ENCODE results near the gene APLP2. TPM values are rescaled to one million over a fixed set of nuclear protein-coding genes. Genes with fewer than 3 reads are reported as not detected.

APLP2 gene
- total and polyA plus RNA-seq, 4 donors = 235 to 532 (median 524) TPM

DNA sequence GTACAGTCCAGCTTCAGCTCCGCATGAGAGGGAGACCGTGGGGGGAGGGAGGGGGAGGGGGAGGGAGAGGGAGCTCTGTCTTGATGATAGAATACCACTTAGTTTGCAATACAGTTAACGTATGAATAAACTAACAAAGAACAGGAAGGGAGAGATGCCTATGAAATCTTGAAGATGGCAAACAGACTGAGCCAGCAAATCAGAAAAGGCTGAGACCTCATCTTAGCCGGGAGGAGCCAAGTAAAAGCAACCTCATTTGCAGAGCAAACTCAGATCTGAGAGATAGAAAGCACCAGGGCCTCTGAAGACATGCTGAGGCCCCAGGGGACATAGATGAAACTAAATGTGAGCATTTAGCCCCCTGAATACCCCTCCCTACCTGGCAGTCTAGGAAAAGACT lies 23.0 kb downstream of the APLP2 start:
- H3K4me1 ChIP-seq (ENCODE audit: control insufficient read depth in 5 of 5, insufficient read depth in 5 of 5, low read length in 5 of 5) = peaks cover 7 to 15% (median 7%) of the 10 kb centered on the region in 5 donors
- H3K27me3 ChIP-seq (ENCODE audit: control insufficient read depth in 3 of 3, insufficient read depth in 3 of 3, low read length in 2 of 3) = no peaks in the 10 kb centered on the region
- peaks cover 0 to 2% (median 0%) of the 10 kb centered on the region in 4 donors for H3K9me3 ChIP-seq (ENCODE audit: control insufficient read depth in 4 of 4, insufficient read depth in 3 of 4, low read length in 3 of 4)
- no peak for DNase-seq
- 76 to 81% methylated on average over 4 of the region's 4 CpGs for WGBS, 2 donors
- no peak overlapping the region for H3K27ac ChIP-seq (ENCODE audit: low read depth in 1 of 2, low read length in 1 of 2)
- no peak overlapping the region for H3K4me3 ChIP-seq
- H3K9ac ChIP-seq (ENCODE audit: insufficient read depth in 1 of 2, low read length in 2 of 2) = no peak overlapping the region
- no peaks in the 10 kb centered on the region for H3K36me3 ChIP-seq (ENCODE audit: control insufficient read depth in 4 of 4, insufficient read depth in 4 of 4, low read length in 4 of 4)
- ATAC-seq (ENCODE audit: insufficient read depth, low FRiP score) = no peak
- TF ChIP-seq, protein P1, sequence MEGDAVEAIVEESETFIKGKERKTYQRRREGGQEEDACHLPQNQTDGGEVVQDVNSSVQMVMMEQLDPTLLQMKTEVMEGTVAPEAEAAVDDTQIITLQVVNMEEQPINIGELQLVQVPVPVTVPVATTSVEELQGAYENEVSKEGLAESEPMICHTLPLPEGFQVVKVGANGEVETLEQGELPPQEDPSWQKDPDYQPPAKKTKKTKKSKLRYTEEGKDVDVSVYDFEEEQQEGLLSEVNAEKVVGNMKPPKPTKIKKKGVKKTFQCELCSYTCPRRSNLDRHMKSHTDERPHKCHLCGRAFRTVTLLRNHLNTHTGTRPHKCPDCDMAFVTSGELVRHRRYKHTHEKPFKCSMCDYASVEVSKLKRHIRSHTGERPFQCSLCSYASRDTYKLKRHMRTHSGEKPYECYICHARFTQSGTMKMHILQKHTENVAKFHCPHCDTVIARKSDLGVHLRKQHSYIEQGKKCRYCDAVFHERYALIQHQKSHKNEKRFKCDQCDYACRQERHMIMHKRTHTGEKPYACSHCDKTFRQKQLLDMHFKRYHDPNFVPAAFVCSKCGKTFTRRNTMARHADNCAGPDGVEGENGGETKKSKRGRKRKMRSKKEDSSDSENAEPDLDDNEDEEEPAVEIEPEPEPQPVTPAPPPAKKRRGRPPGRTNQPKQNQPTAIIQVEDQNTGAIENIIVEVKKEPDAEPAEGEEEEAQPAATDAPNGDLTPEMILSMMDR (IDR thresholded peaks at IDR 0.05; ENCODE audit: control extremely low read depth, extremely low read depth) = no peak

DNA sequence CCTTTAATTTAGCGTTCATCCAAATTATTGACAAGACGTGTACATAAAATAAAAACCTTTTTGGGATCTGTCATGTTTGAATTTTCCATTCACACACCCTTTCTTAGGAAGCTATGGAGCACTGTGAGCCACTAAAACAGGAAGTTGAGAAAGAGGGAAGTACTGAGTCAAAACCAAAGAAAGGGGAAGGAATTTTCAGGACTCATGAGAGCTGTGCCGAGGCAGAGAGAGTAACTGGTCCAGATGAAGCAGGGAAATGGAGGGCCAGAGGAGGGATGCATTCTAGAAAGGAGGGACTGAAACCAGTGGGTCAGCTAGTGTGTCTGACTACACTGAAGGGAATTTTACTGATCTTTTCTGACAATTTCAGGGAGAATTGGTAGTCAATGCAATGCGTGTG lies 24.9 kb downstream of the APLP2 start:
- Histone ChIP-seq H3K27me3 (ENCODE audit: control insufficient read depth in 3 of 3, insufficient read depth in 3 of 3, low read length in 2 of 3) (no peaks in the 10 kb centered on the region), H3K4me1 (ENCODE audit: control insufficient read depth in 5 of 5, insufficient read depth in 5 of 5, low read length in 5 of 5) (peaks cover 3 to 13% (median 9%) of the 10 kb centered on the region in 5 donors), H3K9ac (ENCODE audit: insufficient read depth in 1 of 2, low read length in 2 of 2) (no peak overlapping the region)

DNA sequence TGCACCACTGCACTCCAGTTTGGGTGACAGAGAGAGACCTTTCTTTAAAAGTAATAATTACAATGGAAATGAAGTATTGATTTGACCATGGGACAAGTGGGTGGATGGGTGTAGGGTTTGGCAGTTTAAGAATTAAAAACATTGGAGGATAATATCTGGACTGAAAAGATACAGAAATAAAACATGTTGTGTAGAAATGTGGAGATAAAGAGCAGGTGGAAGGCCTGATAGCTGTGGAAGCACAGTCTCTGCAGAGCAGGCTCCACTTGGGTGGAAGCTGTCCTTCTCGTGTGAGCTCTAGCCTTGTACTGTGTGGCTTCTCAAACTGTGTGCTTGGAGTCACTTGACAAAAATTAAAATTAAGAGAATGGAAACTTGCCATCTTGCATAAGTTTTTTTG lies 25.6 kb downstream of the APLP2 start:
- no peaks in the 10 kb centered on the region for H3K9me3 ChIP-seq (ENCODE audit: control insufficient read depth in 4 of 4, insufficient read depth in 3 of 4, low read length in 3 of 4)
- H3K27ac ChIP-seq (ENCODE audit: low read depth in 1 of 2, low read length in 1 of 2) = no peak overlapping the region
- no peaks in the 10 kb centered on the region for H3K36me3 ChIP-seq (ENCODE audit: control insufficient read depth in 4 of 4, insufficient read depth in 4 of 4, low read length in 4 of 4)
- no peak for ATAC-seq (ENCODE audit: insufficient read depth, low FRiP score)
- TF ChIP-seq, protein P1 (IDR thresholded peaks at IDR 0.05; ENCODE audit: control extremely low read depth, extremely low read depth) = no peak
- DNase-seq = no peak
- H3K9ac ChIP-seq (ENCODE audit: insufficient read depth in 1 of 2, low read length in 2 of 2) = no peak overlapping the region
- H3K27me3 ChIP-seq (ENCODE audit: control insufficient read depth in 3 of 3, insufficient read depth in 3 of 3, low read length in 2 of 3) = no peaks in the 10 kb centered on the region
- peaks cover 3 to 16% (median 12%) of the 10 kb centered on the region in 5 donors for H3K4me1 ChIP-seq (ENCODE audit: control insufficient read depth in 5 of 5, insufficient read depth in 5 of 5, low read length in 5 of 5)
- WGBS, 2 donors = 62 to 70% methylated on average over 1 of the region's 1 CpG
- H3K4me3 ChIP-seq = no peak overlapping the region

More for the DNA sequence above, 24.9 kb downstream of the APLP2 start:
- DNase-seq (no peak), ATAC-seq (ENCODE audit: insufficient read depth, low FRiP score) (no peak)
- Histone ChIP-seq H3K9me3 (ENCODE audit: control insufficient read depth in 4 of 4, insufficient read depth in 3 of 4, low read length in 3 of 4) (no peaks in the 10 kb centered on the region), H3K36me3 (ENCODE audit: control insufficient read depth in 4 of 4, insufficient read depth in 4 of 4, low read length in 4 of 4) (no peaks in the 10 kb centered on the region), H3K27ac (ENCODE audit: low read depth in 1 of 2, low read length in 1 of 2) (no peak overlapping the region), H3K4me3 (no peak overlapping the region)
- TF ChIP-seq, protein P1 (IDR thresholded peaks at IDR 0.05; ENCODE audit: control extremely low read depth, extremely low read depth) = no peak
- WGBS, 2 donors = 59 to 67% methylated on average over 4 of the region's 4 CpGs

DNA sequence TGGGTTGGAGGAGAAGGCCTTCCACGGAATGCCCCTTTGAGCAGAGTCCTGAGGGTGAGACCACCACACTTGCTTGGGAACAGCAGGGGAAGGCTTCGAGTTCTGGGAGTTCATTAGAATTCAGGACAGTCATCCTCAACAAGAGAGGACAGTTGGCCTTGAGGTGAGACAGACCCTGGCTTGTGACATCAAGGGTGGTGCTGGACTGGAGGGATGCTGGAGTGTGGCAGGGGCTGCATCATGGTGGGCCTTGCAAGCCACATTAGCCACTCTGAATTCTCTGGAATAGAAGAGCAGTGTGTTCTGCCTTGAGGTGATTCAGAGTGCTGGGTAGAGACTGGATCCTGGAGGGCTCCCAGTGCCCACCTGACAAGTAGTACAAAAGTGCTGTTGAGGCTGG lies 26.3 kb downstream of the APLP2 start:
- no peak overlapping the region for H3K4me3 ChIP-seq
- no peak overlapping the region for H3K27ac ChIP-seq (ENCODE audit: low read depth in 1 of 2, low read length in 1 of 2)
- H3K36me3 ChIP-seq (ENCODE audit: control insufficient read depth in 4 of 4, insufficient read depth in 4 of 4, low read length in 4 of 4) = no peaks in the 10 kb centered on the region
- no peak overlapping the region for H3K9ac ChIP-seq (ENCODE audit: insufficient read depth in 1 of 2, low read length in 2 of 2)
- H3K4me1 ChIP-seq (ENCODE audit: control insufficient read depth in 5 of 5, insufficient read depth in 5 of 5, low read length in 5 of 5) = peaks cover 3 to 20% (median 12%) of the 10 kb centered on the region in 5 donors
- ATAC-seq (ENCODE audit: insufficient read depth, low FRiP score) (no peak), DNase-seq (no peak)
- TF ChIP-seq, protein P1 (IDR thresholded peaks at IDR 0.05; ENCODE audit: control extremely low read depth, extremely low read depth) = no peak
- no peaks in the 10 kb centered on the region for H3K9me3 ChIP-seq (ENCODE audit: control insufficient read depth in 4 of 4, insufficient read depth in 3 of 4, low read length in 3 of 4)
- no peaks in the 10 kb centered on the region for H3K27me3 ChIP-seq (ENCODE audit: control insufficient read depth in 3 of 3, insufficient read depth in 3 of 3, low read length in 2 of 3)
- WGBS, 2 donors = 91 to 94% methylated on average over 2 of the region's 2 CpGs
